Placental pericyte (primary cell): ENCODE data around the gene COA5. TPM values are rescaled to one million over a fixed set of nuclear protein-coding genes. Genes with fewer than 3 reads are reported as not detected.

Source experiments
- total RNA-seq: library from RNA; depleted of rRNA; stranded (reverse); fragments of >200 nt; gene quantifications from 2 replicates; pipeline ENCODE4 v1.2.3, GENCODE V29; 2012

COA5 gene
- 9.6 and 14.2 TPM in 2 replicates for total RNA-seq

GRCh38 chr2:98608116-98608961 is at the start of gene COA5, which contains the start of gene UNC50:
Gene COA5, minus strand, starts transcription at chr2:98608512. Its CDS starts 107 bp downstream, at chr2:98608405.
Gene UNC50, plus strand, starts transcription at chr2:98608589. Its CDS starts 1,171 bp downstream, at chr2:98609760.

Other genes with a start within 250 kb of the COA5 start
- 17.9 and 30.2 TPM in 2 replicates for gene INPP4A, start 163.7 kb downstream of the COA5 start, total RNA-seq
- gene UNC50, start 77 bp upstream of the COA5 start, total RNA-seq = 34.4 and 53.2 TPM in 2 replicates
- gene MGAT4A, start 122.6 kb upstream of the COA5 start, total RNA-seq = 0.14 and 0.22 TPM in 2 replicates